AG09319 (cell line): Measurements from ENCODE around the gene MPZL3.

ENCODE experiments used
- DNase-seq: peaks from one replicate; pipeline ENCODE4 v3.0.0-alpha.2; 2010; ENCODE audit warnings: low read depth; ENCODE audit errors: extremely low read depth
- TF ChIP-seq, protein P1 (sequence below): IDR thresholded peaks from 2 replicates; pipeline ENCODE4 v1.5.1; 2011; ENCODE audit warnings: low read depth, mild to moderate bottlenecking, inconsistent platforms, low read length, moderate library complexity

Gene MPZL3

GRCh38 chr11:118217575-118217974, 34.6 kb downstream of the MPZL3 start:
- TF ChIP-seq, protein P1, sequence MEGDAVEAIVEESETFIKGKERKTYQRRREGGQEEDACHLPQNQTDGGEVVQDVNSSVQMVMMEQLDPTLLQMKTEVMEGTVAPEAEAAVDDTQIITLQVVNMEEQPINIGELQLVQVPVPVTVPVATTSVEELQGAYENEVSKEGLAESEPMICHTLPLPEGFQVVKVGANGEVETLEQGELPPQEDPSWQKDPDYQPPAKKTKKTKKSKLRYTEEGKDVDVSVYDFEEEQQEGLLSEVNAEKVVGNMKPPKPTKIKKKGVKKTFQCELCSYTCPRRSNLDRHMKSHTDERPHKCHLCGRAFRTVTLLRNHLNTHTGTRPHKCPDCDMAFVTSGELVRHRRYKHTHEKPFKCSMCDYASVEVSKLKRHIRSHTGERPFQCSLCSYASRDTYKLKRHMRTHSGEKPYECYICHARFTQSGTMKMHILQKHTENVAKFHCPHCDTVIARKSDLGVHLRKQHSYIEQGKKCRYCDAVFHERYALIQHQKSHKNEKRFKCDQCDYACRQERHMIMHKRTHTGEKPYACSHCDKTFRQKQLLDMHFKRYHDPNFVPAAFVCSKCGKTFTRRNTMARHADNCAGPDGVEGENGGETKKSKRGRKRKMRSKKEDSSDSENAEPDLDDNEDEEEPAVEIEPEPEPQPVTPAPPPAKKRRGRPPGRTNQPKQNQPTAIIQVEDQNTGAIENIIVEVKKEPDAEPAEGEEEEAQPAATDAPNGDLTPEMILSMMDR: no peak
- no peak for DNase-seq

- TF ChIP-seq, protein P1: no peak
- no peak for DNase-seq
Observed at GRCh38 chr11:118216621-118217481, 35.3 kb downstream of the MPZL3 start.

GRCh38 chr11:118215765-118216164, 36.4 kb downstream of the MPZL3 start:
- TF ChIP-seq, protein P1: no peak
- no peak for DNase-seq

DNA sequence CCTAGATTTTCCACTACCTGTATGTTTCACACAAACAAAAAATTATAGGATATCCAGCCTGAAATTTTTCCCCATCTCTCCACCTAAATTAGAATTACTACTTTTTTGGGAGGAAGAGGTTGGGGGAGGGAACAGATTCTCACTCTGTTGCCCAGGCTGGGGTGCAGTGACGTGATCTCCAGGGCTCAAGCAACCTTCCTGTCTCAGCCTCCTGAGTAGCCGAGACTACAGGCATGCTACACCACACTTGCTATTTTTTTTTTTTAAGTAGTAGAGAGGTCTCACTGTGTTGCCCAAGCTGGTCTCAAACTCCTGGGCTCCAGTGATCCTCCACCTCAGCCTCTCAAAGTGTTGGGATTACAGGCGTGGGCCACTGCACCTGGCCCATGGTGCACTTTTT, 36.9 kb downstream of the MPZL3 start:
- DNase-seq: no peak
- TF ChIP-seq, protein P1: no peak

- TF ChIP-seq, protein P1: no peak
- DNase-seq: no peak
Observed at GRCh38 chr11:118214210-118214914, 37.8 kb downstream of the MPZL3 start.

- TF ChIP-seq, protein P1: no peak
- no peak for DNase-seq
Observed at GRCh38 chr11:118213781-118214180, 38.4 kb downstream of the MPZL3 start.

DNA sequence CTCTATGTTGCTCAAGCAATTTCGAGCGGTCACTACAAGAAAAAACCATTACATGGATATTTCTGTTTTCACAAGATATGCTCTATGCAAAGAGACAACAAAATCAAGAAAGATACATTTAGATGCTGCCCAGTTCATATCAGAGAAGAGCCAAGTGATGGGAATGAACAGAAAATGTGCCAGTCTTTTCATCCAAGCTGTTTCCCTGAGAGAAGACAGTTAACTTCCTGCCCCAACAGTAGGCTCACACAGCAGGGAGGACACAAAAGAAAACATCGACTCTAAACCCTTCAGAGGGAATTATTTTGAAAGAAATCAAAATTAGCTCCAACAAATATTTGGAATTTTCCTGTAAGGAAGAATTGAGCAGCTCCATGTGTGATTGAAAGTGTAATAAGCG, 39.0 kb downstream of the MPZL3 start:
- DNase-seq: no peak
- TF ChIP-seq, protein P1: no peak
